MM.1S (cell line): ENCODE data around the gene SMIM35.

ENCODE experiments used
- DNase-seq: peaks from one replicate; pipeline ENCODE4 v3.0.0-alpha.2; 2015
- H2AFZ ChIP-seq: fragments of 300-600 bp; sonication (generic); 2 replicates; pipeline ENCODE4 v1.6.0; 2016; ENCODE audit warnings: antibody characterized with exemption, low read length
- H3F3A ChIP-seq: fragments of 300-600 bp; sonication (generic); 2 replicates; pipeline ENCODE4 v1.6.1; 2016; ENCODE audit warnings: mild to moderate bottlenecking, antibody characterized with exemption, low read length, moderate library complexity, mixed read lengths; ENCODE audit not compliant: insufficient read depth
- H3K27ac ChIP-seq: fragments of 300-600 bp; sonication (generic); 2 replicates; pipeline ENCODE4 v1.5.1; 2016; ENCODE audit warnings: mild to moderate bottlenecking, low read length
- H3K27me3 ChIP-seq: fragments of 300-600 bp; sonication (generic); replicated peaks from 2 replicates; pipeline ENCODE4 v1.6.0; 2016; ENCODE audit warnings: low read length; ENCODE audit not compliant: insufficient read depth
- H3K36me3 ChIP-seq: fragments of 300-600 bp; sonication (generic); replicated peaks from 2 replicates; pipeline ENCODE4 v1.6.1; 2016; ENCODE audit warnings: mild to moderate bottlenecking, low read length, mixed read lengths; ENCODE audit not compliant: insufficient read depth
- H3K4me1 ChIP-seq: fragments of 300-600 bp; sonication (generic); 2 replicates; pipeline ENCODE4 v1.6.1; 2016; ENCODE audit warnings: low read length, mixed read lengths
- H3K4me2 ChIP-seq: fragments of 300-600 bp; sonication (generic); 2 replicates; pipeline ENCODE4 v1.6.0; 2016; ENCODE audit warnings: low read depth, low read length
- H3K4me3 ChIP-seq: fragments of 300-600 bp; sonication (generic); 2 replicates; pipeline ENCODE4 v1.5.1; 2016; ENCODE audit warnings: low read length, mixed read lengths
- H3K79me2 ChIP-seq: fragments of 300-600 bp; sonication (generic); 2 replicates; pipeline ENCODE4 v1.6.1; 2016; ENCODE audit warnings: mixed run types, low read length, mixed read lengths
- H3K9ac ChIP-seq: fragments of 300-600 bp; sonication (generic); 2 replicates; pipeline ENCODE4 v1.6.1; 2016; ENCODE audit warnings: low read length, mixed read lengths
- H3K9me2 ChIP-seq: fragments of 300-600 bp; sonication (generic); replicated peaks from 2 replicates; pipeline ENCODE4 v1.6.1; 2016; ENCODE audit warnings: mild to moderate bottlenecking, low read length, mixed read lengths; ENCODE audit not compliant: insufficient read depth
- H3K9me3 ChIP-seq: fragments of 300-600 bp; sonication (generic); replicated peaks from 2 replicates; pipeline ENCODE4 v1.6.1; 2016; ENCODE audit warnings: mild to moderate bottlenecking, low read length, mixed read lengths; ENCODE audit not compliant: insufficient read depth
- H4K20me1 ChIP-seq: fragments of 300-600 bp; sonication (generic); 2 replicates; pipeline ENCODE4 v1.6.1; 2016; ENCODE audit warnings: mild to moderate bottlenecking, low read length, moderate library complexity, mixed read lengths; ENCODE audit not compliant: insufficient read depth
- EZH2 ChIP-seq: fragments of 300-600 bp; sonication (generic); optimal IDR thresholded peaks from 2 replicates; pipeline ENCODE3; 2017; ENCODE audit warnings: low read depth, mild to moderate bottlenecking, antibody characterized with exemption, low read length, mixed read lengths
- EZH2phosphoT487 ChIP-seq: fragments of 300-600 bp; sonication (generic); IDR thresholded peaks from 2 replicates; pipeline ENCODE4 v1.6.1; 2018; ENCODE audit warnings: antibody characterized with exemption, low read length
- TF ChIP-seq, protein P1 (sequence below): fragments of 300-600 bp; sonication (generic); IDR thresholded peaks from 2 replicates; pipeline ENCODE4 v1.5.1; 2016; ENCODE audit warnings: antibody characterized with exemption, low read length, mixed read lengths

SMIM35 gene

DNA sequence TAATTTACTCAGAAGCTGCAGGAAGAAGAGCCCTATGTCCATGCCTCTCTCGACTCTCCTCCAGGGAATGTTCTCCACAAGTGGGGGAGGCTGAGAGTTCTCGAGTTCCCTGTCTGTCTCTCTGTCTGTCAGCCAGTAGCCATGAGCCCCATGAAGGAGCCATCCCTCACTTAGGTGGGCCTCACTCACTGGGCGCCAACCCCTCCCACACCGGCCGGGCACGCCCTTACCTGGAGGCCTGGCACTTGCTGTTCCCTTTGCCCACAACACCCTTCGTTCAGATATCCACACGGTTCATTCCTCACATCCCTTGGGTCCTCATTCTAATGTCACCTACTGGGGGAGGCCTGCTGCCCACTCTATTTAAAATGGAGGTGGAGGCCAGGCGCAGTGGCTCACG is 114.7 kb downstream of the SMIM35 start:
- TF ChIP-seq EZH2phosphoT487 (no peak), EZH2 (no peak)
- TF ChIP-seq, protein P1, sequence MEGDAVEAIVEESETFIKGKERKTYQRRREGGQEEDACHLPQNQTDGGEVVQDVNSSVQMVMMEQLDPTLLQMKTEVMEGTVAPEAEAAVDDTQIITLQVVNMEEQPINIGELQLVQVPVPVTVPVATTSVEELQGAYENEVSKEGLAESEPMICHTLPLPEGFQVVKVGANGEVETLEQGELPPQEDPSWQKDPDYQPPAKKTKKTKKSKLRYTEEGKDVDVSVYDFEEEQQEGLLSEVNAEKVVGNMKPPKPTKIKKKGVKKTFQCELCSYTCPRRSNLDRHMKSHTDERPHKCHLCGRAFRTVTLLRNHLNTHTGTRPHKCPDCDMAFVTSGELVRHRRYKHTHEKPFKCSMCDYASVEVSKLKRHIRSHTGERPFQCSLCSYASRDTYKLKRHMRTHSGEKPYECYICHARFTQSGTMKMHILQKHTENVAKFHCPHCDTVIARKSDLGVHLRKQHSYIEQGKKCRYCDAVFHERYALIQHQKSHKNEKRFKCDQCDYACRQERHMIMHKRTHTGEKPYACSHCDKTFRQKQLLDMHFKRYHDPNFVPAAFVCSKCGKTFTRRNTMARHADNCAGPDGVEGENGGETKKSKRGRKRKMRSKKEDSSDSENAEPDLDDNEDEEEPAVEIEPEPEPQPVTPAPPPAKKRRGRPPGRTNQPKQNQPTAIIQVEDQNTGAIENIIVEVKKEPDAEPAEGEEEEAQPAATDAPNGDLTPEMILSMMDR: no peak
- no peak for DNase-seq

DNA sequence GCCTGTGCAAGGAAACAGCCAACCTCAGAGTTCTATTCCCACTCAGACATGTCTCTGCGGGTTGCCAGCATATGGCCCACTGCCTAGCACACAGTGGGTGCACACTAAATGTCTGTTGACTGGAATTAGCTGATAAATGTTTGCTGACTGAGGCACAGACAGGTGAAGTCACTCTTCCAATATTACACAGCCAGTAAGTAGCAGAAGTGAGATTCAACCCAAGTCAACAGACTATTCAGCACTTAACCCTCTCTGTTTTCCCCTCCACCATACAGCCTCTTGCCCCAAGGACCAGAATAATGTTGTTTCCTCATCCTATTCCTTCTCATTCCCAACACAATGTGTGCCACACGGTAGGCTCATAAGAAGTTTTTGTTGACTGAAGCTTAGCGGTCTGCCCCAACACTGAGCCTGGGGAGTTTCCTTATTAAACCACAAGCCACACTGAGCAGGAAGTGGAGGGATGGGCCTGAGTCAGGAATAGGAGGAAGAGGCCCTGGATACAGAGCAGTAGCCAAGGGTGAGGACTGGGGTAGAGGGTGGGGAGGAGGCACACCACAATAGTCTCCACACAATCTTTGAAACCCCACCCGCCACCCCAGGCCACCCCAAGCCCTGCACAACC is 116.3 kb downstream of the SMIM35 start:
- Histone ChIP-seq H3K4me3 (no peak overlapping the region), H3K27ac (no peak overlapping the region), H2AFZ (no peak overlapping the region), H4K20me1 (no peaks in the 10 kb centered on the region), H3F3A (no peaks in the 10 kb centered on the region), H3K9me2 (no peaks in the 10 kb centered on the region), H3K27me3 (no peaks in the 10 kb centered on the region), H3K79me2 (no peaks in the 10 kb centered on the region), H3K9me3 (no peaks in the 10 kb centered on the region), H3K36me3 (no peaks in the 10 kb centered on the region), H3K4me2 (peak overlapping the region; percentile 10; the same call in 1 of the 2 replicates), H3K4me1 (peaks cover 9% of the 10 kb centered on the region; the same call in 1 of the 2 replicates), H3K9ac (no peak overlapping the region)
- DNase-seq: no peak
- TF ChIP-seq EZH2 (no peak), EZH2phosphoT487 (no peak)
- TF ChIP-seq, protein P1: no peak

More for the DNA sequence above, 114.7 kb downstream of the SMIM35 start:
- no peaks in the 10 kb centered on the region for H4K20me1 ChIP-seq
- no peak overlapping the region for H3K4me3 ChIP-seq
- no peaks in the 10 kb centered on the region for H3K79me2 ChIP-seq
- no peak overlapping the region for H3K4me2 ChIP-seq
- no peaks in the 10 kb centered on the region for H3K9me2 ChIP-seq
- H3K4me1 ChIP-seq: peaks cover 9% of the 10 kb centered on the region; the same call in 1 of the 2 replicates
- H2AFZ ChIP-seq: no peak overlapping the region
- H3K27me3 ChIP-seq: no peaks in the 10 kb centered on the region
- H3K27ac ChIP-seq: no peak overlapping the region
- H3F3A ChIP-seq: no peaks in the 10 kb centered on the region
- no peak overlapping the region for H3K9ac ChIP-seq
- no peaks in the 10 kb centered on the region for H3K36me3 ChIP-seq
- H3K9me3 ChIP-seq: no peaks in the 10 kb centered on the region

DNA sequence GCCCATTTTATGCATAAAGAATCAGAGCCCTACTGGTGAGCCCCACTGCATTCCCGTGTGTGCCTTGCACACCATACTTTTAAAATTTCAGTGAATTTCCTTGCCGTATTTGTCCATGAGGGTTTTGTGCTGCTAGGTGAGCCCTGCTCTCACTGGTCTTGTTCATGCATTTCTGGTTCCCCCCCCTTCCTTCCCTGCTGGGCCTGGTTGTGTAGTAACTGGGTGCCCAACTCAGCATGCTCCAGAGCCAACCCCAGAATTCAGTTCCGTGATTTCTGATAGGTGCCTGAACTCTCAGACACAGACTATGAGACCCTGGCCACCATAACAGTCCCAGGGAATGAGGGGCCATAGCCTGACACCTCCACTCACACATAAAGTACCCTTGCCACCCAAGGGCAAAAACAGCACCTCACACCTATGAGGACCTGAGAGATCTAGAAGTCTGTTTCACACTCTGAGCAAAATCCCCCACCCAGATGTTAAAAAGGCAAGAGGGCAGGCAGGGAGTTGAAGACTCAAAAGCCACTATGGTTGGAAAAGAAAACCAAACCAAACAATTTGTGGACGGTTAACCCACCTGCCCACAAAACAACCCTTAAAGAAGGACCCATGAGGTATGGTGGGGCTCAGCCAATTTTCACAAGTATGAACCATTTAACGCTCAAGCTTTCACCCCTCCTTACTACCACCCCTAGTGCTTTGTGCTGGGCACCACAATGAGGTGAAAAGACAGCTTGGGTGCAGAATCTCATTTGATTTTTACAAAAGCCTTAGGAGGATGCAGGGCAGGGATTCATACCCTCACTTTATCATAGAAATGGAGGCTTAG is 117.4 kb downstream of the SMIM35 start:
- H2AFZ ChIP-seq: no peak overlapping the region
- TF ChIP-seq EZH2 (no peak), EZH2phosphoT487 (no peak)
- TF ChIP-seq, protein P1: no peak
- no peak overlapping the region for H3K4me3 ChIP-seq
- H3K27ac ChIP-seq: no peak overlapping the region
- no peaks in the 10 kb centered on the region for H4K20me1 ChIP-seq
- H3F3A ChIP-seq: no peaks in the 10 kb centered on the region
- H3K9me2 ChIP-seq: no peaks in the 10 kb centered on the region
- H3K9me3 ChIP-seq: no peaks in the 10 kb centered on the region
- peaks cover 9% of the 10 kb centered on the region; the same call in 1 of the 2 replicates for H3K4me1 ChIP-seq
- no peaks in the 10 kb centered on the region for H3K27me3 ChIP-seq
- H3K4me2 ChIP-seq: no peak overlapping the region
- DNase-seq: no peak
- H3K36me3 ChIP-seq: no peaks in the 10 kb centered on the region
- no peaks in the 10 kb centered on the region for H3K79me2 ChIP-seq
- no peak overlapping the region for H3K9ac ChIP-seq
